Vagina (tissue), 2 donors: ENCODE results near the gene NANOS2.

ENCODE experiments used
- POLR2A ChIP-seq, 2 donors: fragments of 450-650 bp; IDR thresholded peaks; one replicate each; pipeline ENCODE4 v1.6.1; 2017; ENCODE audit warnings: antibody characterized with exemption in 2 of 2, mild to moderate bottlenecking in 2 of 2, moderate library complexity in 2 of 2
- POLR2AphosphoS5 ChIP-seq, 2 donors: sonication (generic); formaldehyde crosslinking; IDR thresholded peaks; one replicate each; pipeline ENCODE4 v1.9.0; 2017; ENCODE audit warnings: antibody characterized with exemption in 2 of 2, mild to moderate bottlenecking in 2 of 2, low read depth in 1 of 2; ENCODE audit not compliant: insufficient read depth in 1 of 2
- TF ChIP-seq, protein P1 (sequence below), 3 experiments: fragments of 450-650 bp in 2 of 3; fragments of 200-600 bp in 1 of 3; sonication (generic) in 1 of 3; IDR thresholded peaks; one replicate each; pipeline ENCODE4 v1.5.1; 2017 to 2019; ENCODE audit warnings: antibody characterized with exemption in 3 of 3, mild to moderate bottlenecking in 2 of 3, moderate library complexity in 2 of 3

DNA sequence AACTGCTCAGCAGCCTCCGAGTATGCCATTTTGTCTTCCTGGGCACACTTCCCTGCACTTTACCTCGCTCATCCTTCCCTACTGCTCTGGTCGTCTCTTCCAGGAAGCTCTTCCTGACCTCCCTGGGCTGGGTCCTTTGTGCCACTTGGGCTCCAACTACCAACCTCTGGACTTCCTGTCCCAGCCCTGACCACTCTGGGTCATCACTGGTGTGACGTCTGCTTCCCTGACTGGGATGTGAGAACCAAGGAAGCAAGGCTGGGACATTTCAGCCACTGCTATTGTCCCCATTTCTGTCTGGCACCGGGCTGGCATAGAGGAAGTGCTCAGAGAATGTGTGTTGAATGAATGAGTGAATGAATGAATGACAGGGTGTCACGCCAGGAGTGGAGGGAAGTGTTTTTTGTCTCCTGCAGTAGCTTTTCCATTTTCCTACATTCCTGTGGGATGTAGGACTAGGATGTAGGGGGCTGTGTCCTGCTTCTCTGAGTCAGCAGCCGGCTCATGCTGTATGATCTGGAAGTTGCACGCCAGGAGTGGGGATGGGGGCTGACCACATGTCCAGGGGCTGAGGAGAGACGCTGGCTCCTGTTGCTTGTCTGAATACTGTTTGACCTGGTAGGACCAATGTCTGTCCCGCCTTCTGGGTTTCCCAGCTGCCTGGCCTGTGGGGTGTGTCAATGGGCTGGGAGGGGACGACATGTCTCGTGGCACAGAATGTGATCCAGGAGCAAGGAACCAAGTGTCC lies 44.4 kb upstream of the NANOS2 start:
- TF ChIP-seq POLR2A (IDR thresholded peaks at IDR 0.05) = no peak
- TF ChIP-seq, protein P1, sequence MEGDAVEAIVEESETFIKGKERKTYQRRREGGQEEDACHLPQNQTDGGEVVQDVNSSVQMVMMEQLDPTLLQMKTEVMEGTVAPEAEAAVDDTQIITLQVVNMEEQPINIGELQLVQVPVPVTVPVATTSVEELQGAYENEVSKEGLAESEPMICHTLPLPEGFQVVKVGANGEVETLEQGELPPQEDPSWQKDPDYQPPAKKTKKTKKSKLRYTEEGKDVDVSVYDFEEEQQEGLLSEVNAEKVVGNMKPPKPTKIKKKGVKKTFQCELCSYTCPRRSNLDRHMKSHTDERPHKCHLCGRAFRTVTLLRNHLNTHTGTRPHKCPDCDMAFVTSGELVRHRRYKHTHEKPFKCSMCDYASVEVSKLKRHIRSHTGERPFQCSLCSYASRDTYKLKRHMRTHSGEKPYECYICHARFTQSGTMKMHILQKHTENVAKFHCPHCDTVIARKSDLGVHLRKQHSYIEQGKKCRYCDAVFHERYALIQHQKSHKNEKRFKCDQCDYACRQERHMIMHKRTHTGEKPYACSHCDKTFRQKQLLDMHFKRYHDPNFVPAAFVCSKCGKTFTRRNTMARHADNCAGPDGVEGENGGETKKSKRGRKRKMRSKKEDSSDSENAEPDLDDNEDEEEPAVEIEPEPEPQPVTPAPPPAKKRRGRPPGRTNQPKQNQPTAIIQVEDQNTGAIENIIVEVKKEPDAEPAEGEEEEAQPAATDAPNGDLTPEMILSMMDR (IDR thresholded peaks at IDR 0.05) = no peak
- no peak for TF ChIP-seq POLR2AphosphoS5 (IDR thresholded peaks at IDR 0.05; ENCODE audit: insufficient read depth in 1 of 2, low read depth in 1 of 2)
